Measurements from ENCODE around the gene ABT1.
A peak's percentile ranks its signal among the peaks of the same experiment; 100 is the strongest.
"Not testable (repeated sequence)": the region's sequence is repeated elsewhere in the genome, so short reads cannot be mapped to it uniquely, and the experiment has no call there.

The ABT1 gene

GRCh38 chr6:26596579-26597388 lies at the start of gene ABT1:
Gene ABT1 (plus strand): TSS chr6:26596953. CDS start chr6:26596983, 30 bp downstream.
- DNase-seq = peak; percentile 94

DNA sequence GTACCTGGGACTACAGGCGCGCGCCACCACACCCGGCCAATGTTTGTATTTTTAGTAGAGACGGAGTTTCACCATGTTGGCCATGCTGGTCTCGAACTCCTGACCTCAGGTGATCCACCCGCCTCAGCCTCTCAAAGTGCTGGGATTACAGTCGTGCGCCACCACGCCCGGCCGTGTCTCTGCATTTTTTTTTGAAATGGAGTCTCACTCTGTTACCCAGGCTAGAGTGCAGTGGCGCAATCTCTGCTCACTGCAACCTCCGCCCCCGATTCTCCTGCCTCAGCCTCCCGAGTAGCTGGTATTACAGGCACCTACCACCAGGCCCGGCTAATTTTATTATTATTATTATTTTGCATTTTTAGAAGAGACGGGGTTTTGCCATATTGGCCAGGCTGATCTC lies 49.4 kb upstream of the ABT1 start:
- not testable (repeated sequence) for DNase-seq

DNA sequence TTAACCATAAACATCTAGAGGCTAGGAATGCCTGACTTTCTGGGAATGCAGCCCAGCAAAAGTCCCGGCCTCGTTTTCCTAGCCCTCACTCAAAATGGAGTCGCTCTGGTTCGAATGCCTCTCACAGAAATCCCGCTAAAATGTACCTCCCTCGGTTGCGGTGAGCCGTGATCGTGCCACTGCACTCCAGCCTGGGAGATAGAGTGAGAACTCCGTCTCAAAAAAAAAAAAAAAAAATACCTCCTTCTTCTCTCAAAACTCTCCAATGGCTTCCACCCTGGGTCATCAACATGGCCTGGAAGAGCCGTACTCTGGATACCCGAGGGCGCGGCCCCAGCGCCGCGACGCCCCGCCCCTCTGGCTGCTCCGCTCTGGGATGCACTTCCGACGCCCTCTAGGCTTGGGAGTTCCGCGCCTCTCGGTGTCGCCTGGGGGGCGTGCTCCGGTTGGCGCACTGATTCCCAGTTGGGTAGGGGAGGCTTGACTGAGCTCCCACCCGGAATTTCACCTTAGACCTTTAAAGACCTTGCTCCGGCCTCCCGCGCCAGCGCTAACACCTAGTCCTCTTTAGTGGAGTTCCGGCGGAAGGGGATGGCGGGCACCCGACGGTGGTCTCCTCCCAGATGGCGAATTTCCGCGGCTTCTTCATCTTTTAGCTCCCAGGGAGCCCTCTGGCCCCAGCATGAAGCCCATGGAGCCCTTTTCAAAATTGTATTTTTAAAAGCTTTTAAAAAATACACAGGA lies 46.3 kb upstream of the ABT1 start:
- DNase-seq = no peak

DNA sequence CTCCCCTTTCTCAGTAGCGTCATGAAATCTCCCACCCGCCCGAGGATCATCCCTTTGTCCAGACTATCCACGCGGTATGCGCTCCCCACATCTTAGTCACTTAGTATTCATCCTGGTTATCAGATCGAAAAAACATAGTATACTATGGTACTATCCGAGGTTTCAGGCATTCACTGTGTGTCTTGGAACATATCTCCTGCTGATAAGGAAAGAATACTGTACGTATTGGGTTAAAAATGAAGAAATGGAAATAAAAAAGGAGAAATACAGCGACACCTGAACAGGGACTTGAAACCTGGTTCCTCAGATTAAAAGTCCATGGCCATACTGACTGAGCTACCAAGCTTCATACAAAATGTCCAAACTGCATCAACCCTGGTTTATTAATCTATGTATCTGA lies 44.5 kb upstream of the ABT1 start:
- DNase-seq = no peak

GRCh38 chr6:26552640-26553188 lies 44.0 kb upstream of the ABT1 start:
- DNase-seq = no peak

DNA sequence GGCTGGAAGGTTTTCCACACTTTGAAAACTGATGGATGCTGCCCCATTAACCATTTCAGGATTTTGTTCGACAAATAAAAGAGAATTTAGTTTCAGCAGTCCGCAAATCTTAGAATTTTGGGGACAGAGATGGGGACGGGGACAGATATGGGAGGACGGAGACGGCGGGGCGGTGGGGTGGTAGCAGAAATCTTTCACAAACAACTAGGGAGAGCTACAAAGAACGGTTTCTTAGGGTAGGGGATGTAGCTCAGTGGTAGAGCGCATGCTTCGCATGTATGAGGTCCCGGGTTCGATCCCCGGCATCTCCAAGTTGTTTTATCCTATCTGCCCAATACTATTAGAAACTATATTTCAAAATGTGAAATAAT lies 43.5 kb upstream of the ABT1 start:
- peak; percentile 68 for DNase-seq

DNA sequence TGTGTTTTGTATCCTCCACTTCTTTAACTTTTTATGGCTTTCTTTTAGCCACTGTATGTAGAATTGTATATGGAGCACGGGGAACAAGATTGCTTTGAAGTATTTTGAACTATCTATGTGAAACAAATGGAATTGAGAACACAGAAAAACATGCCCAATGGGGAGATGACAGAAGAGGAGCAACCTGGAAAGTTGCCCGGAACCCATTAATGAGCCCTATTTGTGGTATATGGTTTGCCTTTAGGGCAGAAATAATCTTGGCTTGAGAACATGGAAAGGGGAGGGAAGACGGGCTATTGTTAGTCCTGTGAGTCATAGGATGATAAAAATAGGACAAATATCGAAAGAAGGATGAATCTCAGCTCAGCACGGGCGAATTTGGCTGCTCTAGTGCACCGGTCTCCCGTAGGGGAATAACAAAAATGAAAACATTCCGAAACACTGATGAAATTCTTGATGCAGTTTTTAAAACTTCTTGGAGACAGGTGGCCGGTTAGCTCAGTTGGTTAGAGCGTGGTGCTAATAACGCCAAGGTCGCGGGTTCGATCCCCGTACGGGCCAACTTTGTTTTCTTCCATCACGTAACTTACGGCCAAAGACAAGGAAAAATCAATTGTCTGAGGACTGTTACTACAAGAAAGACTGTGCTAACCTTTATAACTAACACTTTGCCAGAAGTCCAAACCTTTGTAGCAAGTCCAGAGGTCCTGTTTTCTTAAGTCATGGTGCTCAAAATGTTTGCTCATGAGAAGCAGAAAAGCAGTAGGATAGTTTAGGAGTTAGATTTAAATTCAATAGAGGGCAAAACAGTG lies 42.9 kb upstream of the ABT1 start:
- DNase-seq = peak; percentile 72

DNA sequence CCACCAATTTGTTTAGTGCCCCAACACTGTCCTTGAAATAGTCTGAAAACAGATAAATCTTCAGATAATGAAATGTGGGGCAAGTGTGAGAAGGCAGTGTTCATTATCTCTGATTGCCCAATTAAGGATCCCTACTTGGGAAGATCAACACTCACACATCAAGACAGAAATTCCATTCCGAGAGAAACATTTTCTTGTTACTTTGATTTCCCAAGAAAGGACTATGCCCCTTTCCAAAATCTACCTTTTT lies 42.4 kb upstream of the ABT1 start:
- no peak for DNase-seq

DNA sequence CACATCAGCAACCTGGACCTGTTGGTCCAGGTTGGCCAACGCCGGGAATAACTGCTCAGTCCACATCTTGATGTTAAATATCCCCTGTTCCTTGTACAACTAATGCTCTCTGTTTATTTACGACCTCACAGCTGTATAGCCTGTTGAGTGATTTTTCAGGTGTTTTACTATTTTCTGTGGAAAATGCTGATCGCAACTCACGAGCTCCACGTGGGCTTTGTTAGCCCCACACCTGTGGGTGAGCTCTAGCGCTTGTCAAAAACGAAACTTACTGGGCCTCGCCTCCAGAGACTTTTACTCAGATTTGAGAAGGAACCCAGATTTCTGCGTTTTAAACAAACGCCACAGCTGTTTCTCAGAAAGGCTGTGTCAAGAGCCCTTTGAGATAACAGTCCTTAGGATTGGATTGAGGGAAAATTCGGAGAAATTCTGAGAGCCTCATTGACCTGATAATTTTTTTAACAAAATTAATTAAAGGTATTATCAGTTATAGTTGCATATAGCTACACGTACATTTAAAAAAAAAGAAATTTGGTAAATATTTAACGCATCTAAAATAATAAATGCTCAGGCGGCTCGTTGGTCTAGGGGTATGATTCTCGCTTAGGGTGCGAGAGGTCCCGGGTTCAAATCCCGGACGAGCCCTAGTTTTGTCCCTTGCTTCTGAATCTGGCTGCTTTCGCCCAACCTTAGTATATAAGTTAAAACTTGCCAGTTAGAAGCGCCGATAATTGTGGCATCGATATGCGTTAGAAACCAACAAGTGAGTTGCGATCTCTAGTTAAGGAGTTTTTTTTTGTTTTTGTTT lies 41.9 kb upstream of the ABT1 start:
- DNase-seq = peak; percentile 39

- no peak for DNase-seq
Observed at GRCh38 chr6:26555505-26556262, 41.1 kb upstream of the ABT1 start.

- no peak for DNase-seq
Observed at GRCh38 chr6:26556263-26557070, 40.3 kb upstream of the ABT1 start.

DNA sequence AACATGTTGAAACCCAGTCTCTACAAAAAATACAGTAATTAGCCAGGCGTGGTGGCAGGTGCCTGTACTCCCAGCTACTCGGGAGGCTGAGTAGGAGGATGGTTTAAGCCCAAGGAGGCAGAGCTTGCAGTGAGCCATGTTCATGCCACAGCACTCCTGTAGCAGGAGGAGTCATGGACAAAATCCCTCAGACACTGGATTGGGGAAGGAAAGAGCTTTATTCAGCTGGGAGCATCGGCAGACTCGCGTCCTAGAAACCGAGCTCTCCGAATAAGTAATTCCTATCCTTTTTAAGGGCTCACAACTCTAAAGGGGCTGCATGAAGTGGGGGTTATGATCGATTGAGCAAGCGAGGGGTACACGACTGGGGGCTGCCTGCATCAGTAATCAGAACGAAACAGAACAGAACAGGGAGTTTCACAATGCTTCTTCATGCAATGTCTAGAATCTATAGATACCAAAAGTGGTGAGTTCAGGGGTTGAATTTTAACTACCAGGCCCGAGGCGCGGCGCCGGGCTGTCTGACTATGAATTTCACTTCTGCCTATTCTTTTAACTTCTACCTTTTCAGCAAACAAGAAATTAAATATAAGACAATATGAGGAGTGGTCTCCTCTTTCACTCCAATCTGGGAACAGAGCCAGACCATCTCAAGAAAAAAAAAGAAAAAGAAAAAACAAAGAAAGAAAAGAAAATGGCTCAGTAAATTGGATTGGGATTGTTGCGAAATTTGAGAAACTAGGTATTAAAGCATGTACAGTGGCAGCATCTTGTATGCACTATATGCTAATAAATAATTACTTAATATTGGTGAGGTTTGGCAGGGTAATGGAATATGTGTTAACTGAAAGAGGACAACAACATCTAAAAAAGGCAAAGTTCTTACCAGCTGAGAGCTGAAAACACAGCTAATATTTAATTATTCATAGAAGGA lies 35.0 kb upstream of the ABT1 start:
- DNase-seq = no peak

DNA sequence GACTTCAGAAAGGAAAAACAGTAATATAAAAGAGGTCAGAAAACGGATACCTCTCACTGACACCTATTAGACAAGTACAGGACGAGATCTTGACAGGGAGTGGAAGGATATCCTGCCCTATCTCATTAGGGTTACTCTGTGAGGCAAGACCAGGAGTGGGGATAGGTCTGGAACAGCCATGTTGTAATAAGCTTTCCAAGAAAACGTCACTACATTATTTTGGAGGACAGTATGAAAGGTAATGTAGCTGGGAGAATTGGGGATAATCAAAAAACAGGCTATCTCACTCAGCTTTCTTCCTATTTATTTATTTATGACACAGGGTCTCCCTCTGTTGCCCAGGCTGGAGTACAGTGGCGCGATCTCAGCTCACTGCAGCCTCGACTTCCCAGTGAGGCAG lies 33.3 kb upstream of the ABT1 start:
- no peak for DNase-seq

- DNase-seq = peak; percentile 98
Observed at GRCh38 chr6:26568601-26569432, 27.9 kb upstream of the ABT1 start.

- no peak for DNase-seq
Observed at GRCh38 chr6:26569433-26569764, 27.4 kb upstream of the ABT1 start.

- DNase-seq = no peak
Observed at GRCh38 chr6:26570027-26570809, 26.5 kb upstream of the ABT1 start.

DNA sequence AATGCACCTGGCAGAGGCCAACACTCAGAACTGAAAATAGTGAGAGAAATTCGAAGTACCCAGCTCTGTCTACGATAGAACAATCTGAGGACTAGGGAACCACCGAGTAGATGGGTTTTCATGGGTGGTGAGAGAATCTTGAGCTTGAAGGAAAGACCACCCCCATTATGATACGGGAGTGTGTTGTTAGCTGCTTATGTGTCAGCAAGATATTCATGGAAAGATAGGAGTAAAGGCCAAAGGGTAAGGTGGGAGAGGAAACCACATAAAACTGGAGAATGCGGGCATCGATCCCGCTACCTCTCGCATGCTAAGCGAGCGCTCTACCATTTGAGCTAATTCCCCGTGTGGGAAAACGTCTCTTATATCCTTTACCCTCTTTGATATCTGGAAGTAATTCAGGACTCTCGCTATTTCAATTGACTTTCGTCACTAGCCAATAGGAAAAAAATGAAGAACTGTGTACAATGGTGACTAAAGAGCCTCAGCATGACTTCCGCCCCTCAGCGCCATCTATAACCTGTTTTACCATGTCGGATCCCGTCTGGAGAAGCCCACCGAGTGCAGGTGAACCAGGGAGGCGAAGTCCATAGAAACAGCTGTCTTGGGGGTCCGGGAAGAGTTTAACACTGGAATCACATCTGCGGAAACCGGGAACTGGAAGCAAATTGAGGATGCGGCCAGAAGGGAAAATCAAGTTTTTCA lies 25.0 kb upstream of the ABT1 start:
- no peak for DNase-seq

Measured in activated CD4-positive, alpha-beta T cell treated with anti-CD3 and anti-CD28 coated beads for 1 hour (primary cell).